Measurements from ENCODE around the gene ANO6.

DNA sequence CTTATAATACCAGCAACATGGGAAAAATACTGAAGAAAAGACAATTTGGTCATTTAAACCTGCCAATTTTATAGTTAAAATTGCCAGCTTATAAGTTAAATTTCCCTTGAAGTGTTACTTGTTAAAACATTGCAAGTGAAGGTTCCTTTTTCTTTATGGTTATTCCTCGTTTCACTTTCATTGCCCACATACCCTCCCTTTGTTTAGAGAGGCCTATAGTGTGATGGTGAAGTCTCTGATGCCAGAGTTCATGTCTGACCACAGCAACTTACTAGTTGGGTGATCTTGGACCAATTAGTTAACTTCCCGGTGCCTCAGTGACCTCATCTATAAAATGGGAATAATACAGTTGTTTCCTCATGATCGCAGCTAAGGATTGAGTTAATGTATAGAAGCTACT is 173.5 kb downstream of the ANO6 start:
- TF ChIP-seq CTCF (IDR thresholded peaks at IDR 0.05), result no peak
- no peak for TF ChIP-seq POLR2A (IDR thresholded peaks at IDR 0.05)
